Measurements from ENCODE around the gene TTYH2. TPM values are rescaled to one million over a fixed set of nuclear protein-coding genes. Genes with fewer than 3 reads are reported as not detected.

Gene TTYH2
- polyA plus RNA-seq, 4 donors: 14.8 to 39.4 (median 15.9) TPM

- DNase-seq (ENCODE audit: low read depth in 4 of 4, low spot score in 3 of 4): no peak
Measured at GRCh38 chr17:74213861-74214391, 555 bp downstream of the TTYH2 start.

GRCh38 chr17:74214484-74215341 lies 1.3 kb downstream of the TTYH2 start:
- no peak for DNase-seq (ENCODE audit: low read depth in 4 of 4, low spot score in 3 of 4)

GRCh38 chr17:74215342-74215727 lies 2.0 kb downstream of the TTYH2 start:
- DNase-seq (ENCODE audit: low read depth in 4 of 4, low spot score in 3 of 4): no peak

- DNase-seq (ENCODE audit: low read depth in 4 of 4, low spot score in 3 of 4): no peak
Measured at GRCh38 chr17:74216505-74216904, 3.1 kb downstream of the TTYH2 start.

- DNase-seq (ENCODE audit: low read depth in 4 of 4, low spot score in 3 of 4): no peak
Measured at GRCh38 chr17:74217037-74217730, 3.8 kb downstream of the TTYH2 start.

- no peak for DNase-seq (ENCODE audit: low read depth in 4 of 4, low spot score in 3 of 4)
Measured at GRCh38 chr17:74217888-74218287, 4.5 kb downstream of the TTYH2 start.

GRCh38 chr17:74218436-74218835 lies 5.1 kb downstream of the TTYH2 start:
- DNase-seq (ENCODE audit: low read depth in 4 of 4, low spot score in 3 of 4): no peak

- no peak for DNase-seq (ENCODE audit: low read depth in 4 of 4, low spot score in 3 of 4)
Measured at GRCh38 chr17:74219576-74220133, 6.3 kb downstream of the TTYH2 start.

GRCh38 chr17:74220219-74220618 lies 6.8 kb downstream of the TTYH2 start:
- DNase-seq (ENCODE audit: low read depth in 4 of 4, low spot score in 3 of 4): no peak

GRCh38 chr17:74220946-74221818 lies 7.8 kb downstream of the TTYH2 start:
- DNase-seq (ENCODE audit: low read depth in 4 of 4, low spot score in 3 of 4): no peak

- DNase-seq (ENCODE audit: low read depth in 4 of 4, low spot score in 3 of 4): no peak
Measured at GRCh38 chr17:74222399-74222798, 9.0 kb downstream of the TTYH2 start.

- DNase-seq (ENCODE audit: low read depth in 4 of 4, low spot score in 3 of 4): no peak
Measured at GRCh38 chr17:74223901-74224300, 10.5 kb downstream of the TTYH2 start.

GRCh38 chr17:74224959-74225725 lies 11.8 kb downstream of the TTYH2 start:
- DNase-seq (ENCODE audit: low read depth in 4 of 4, low spot score in 3 of 4): no peak

- DNase-seq (ENCODE audit: low read depth in 4 of 4, low spot score in 3 of 4): no peak
Measured at GRCh38 chr17:74226252-74226651, 12.9 kb downstream of the TTYH2 start.

GRCh38 chr17:74227271-74228080 lies 14.1 kb downstream of the TTYH2 start:
- no peak for DNase-seq (ENCODE audit: low read depth in 4 of 4, low spot score in 3 of 4)

GRCh38 chr17:74228306-74228978 lies 15.1 kb downstream of the TTYH2 start:
- DNase-seq (ENCODE audit: low read depth in 4 of 4, low spot score in 3 of 4): no peak

GRCh38 chr17:74230896-74231295 lies 17.5 kb downstream of the TTYH2 start:
- no peak for DNase-seq (ENCODE audit: low read depth in 4 of 4, low spot score in 3 of 4)

Measured in left renal pelvis (tissue), 4 donors.